Left ventricle myocardium inferior (tissue), 1 donor: ENCODE data around the gene BTBD1. TPM values are rescaled to one million over a fixed set of nuclear protein-coding genes. Genes with fewer than 3 reads are reported as not detected.

ENCODE experiments used
- DNase-seq: peaks from one replicate; pipeline ENCODE4 v3.0.0-alpha.2; 2020
- H3K27ac ChIP-seq: fragments of 200-600 bp; replicated peaks from 2 replicates; pipeline ENCODE4 v1.8.0; 2021
- H3K27me3 ChIP-seq: fragments of 200-600 bp; 2 replicates; pipeline ENCODE4 v1.8.0; 2021; ENCODE audit warnings: low read depth
- H3K36me3 ChIP-seq: fragments of 200-600 bp; 2 replicates; pipeline ENCODE4 v1.8.0; 2021
- H3K4me1 ChIP-seq: fragments of 200-600 bp; 2 replicates; pipeline ENCODE4 v1.8.0; 2021
- H3K4me3 ChIP-seq: fragments of 200-600 bp; 2 replicates; pipeline ENCODE4 v1.8.0; 2021; ENCODE audit warnings: mild to moderate bottlenecking, moderate library complexity
- H3K9me3 ChIP-seq: fragments of 200-600 bp; replicated peaks from 2 replicates; pipeline ENCODE4 v1.8.0; 2021
- intact Hi-C: fragments of 100-400 bp; cut with micrococcal nuclease; formaldehyde crosslinking; loops from one replicate; pipeline ENCODE4 v1.11.0; 2022
- microRNA-seq: library from miRNA; unstranded; fragments of <30 nt; microRNA quantifications from one replicate; pipeline ENCODE4 v1.2.0, GENCODE V29; 2020
- total RNA-seq: library from RNA; stranded (reverse); fragmentation: NEBNext Ultra II Directional; extraction: Animal tissue kit (Norgen Biotek cat#: 25700); gene quantifications from one replicate; pipeline ENCODE4 v1.2.1, GENCODE V29; 2021
- TF ChIP-seq, protein P1 (sequence below): fragments of 200-600 bp; IDR thresholded peaks from 2 replicates; pipeline ENCODE4 v1.8.0; 2021; ENCODE audit warnings: antibody characterized with exemption, mild to moderate bottlenecking, borderline replicate concordance
- donor health status: DM: no; HTN: yes; CAD: no; lungs with severe emphysema.

The BTBD1 gene
- total RNA-seq, 1 donor from 2014 or later: 169 TPM

DNA sequence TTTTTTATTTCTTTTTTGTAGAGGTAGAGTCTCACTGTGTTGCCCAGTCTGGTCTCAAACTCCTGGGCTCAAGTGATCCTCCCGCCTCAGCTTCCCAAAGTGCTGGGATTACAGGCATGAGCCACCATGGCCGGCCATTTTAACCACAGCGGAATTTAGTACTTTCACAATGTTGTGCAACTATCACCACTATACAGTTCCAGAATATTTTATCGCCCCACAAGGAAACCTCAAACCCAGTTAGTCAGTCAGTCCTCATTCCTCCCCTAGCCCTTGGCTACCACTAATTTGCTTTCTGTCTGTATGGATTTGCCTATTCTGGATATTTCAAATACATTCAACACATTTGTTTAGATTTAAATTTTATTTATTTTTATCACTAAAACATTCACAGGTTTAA, 99.0 kb downstream of the BTBD1 start:
- TF ChIP-seq, protein P1, sequence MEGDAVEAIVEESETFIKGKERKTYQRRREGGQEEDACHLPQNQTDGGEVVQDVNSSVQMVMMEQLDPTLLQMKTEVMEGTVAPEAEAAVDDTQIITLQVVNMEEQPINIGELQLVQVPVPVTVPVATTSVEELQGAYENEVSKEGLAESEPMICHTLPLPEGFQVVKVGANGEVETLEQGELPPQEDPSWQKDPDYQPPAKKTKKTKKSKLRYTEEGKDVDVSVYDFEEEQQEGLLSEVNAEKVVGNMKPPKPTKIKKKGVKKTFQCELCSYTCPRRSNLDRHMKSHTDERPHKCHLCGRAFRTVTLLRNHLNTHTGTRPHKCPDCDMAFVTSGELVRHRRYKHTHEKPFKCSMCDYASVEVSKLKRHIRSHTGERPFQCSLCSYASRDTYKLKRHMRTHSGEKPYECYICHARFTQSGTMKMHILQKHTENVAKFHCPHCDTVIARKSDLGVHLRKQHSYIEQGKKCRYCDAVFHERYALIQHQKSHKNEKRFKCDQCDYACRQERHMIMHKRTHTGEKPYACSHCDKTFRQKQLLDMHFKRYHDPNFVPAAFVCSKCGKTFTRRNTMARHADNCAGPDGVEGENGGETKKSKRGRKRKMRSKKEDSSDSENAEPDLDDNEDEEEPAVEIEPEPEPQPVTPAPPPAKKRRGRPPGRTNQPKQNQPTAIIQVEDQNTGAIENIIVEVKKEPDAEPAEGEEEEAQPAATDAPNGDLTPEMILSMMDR: no peak
- intact Hi-C loops: no loop called here
- peaks cover 28% of the 10 kb centered on the region for H3K4me1 ChIP-seq
- no peak for DNase-seq
- no peaks in the 10 kb centered on the region for H3K27me3 ChIP-seq
- no peaks in the 10 kb centered on the region for H3K9me3 ChIP-seq
- no peaks in the 10 kb centered on the region for H3K36me3 ChIP-seq
- H3K27ac ChIP-seq: no peak overlapping the region
- no peak overlapping the region for H3K4me3 ChIP-seq

DNA sequence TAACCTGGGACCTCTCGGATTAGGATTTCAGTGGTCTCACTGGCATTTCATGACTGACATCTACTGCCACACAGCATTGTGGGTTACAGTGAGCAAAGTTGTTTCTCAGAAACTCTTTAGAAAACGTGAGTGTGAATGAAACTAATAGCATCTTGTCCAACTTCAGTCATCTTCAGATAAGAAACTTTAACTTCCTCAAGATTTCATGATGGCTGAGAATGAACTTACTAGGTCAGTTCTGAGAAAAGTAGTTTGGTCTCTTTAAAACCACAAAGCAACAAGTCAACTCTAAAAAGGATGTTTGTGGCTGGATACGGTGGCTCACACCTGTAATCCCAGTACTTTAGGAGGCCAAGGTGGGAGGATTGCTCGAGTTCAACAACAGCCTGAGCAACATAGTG, 100.4 kb downstream of the BTBD1 start:
- H3K36me3 ChIP-seq: no peaks in the 10 kb centered on the region
- no peaks in the 10 kb centered on the region for H3K9me3 ChIP-seq
- TF ChIP-seq, protein P1: no peak
- H3K4me3 ChIP-seq: no peak overlapping the region
- no peaks in the 10 kb centered on the region for H3K27me3 ChIP-seq
- intact Hi-C loops: no loop called here
- H3K27ac ChIP-seq: no peak overlapping the region
- peaks cover 21% of the 10 kb centered on the region for H3K4me1 ChIP-seq
- DNase-seq: no peak

Small RNAs within 50 kb of the gene (microRNA-seq; reads per million reads assigned to microRNA genes)
- not detected for gene MIR4515

Other genes with a start within 250 kb of the BTBD1 start
- 48.5 TPM for gene HOMER2, start 114.5 kb downstream of the BTBD1 start, total RNA-seq
- gene RAMAC, start 81.0 kb downstream of the BTBD1 start, total RNA-seq: 13.9 TPM
- gene C15orf40, start 55.6 kb downstream of the BTBD1 start, total RNA-seq: 10.4 TPM
- gene TM6SF1, start 40.4 kb upstream of the BTBD1 start, total RNA-seq: 4.7 TPM
- 38.0 TPM for gene HDGFL3, start 140.6 kb upstream of the BTBD1 start, total RNA-seq
- gene BNC1, start 217.4 kb upstream of the BTBD1 start, total RNA-seq: 0.11 TPM